SJSA1 (cell line): Measurements from ENCODE around the gene SPRTN. TPM values are rescaled to one million over a fixed set of nuclear protein-coding genes. Genes with fewer than 3 reads are reported as not detected.

Experiments
- DNase-seq, 2 experiments: peaks; one replicate each; pipeline ENCODE4 v3.0.0-alpha.2; 2015 to 2020; ENCODE audit warnings: low spot score in 2 of 2, low read depth in 1 of 2
- H3K27ac ChIP-seq: fragments of 250-450 bp; sonication (Bioruptor Pico); 2 replicates; pipeline ENCODE4 v1.5.1; 2020; ENCODE audit warnings: mild to moderate bottlenecking, moderate library complexity
- H3K27me3 ChIP-seq: fragments of 250-450 bp; sonication (Bioruptor Pico); replicated peaks from 2 replicates; pipeline ENCODE4 v1.5.1; 2020; ENCODE audit warnings: mild to moderate bottlenecking, moderate library complexity
- H3K36me3 ChIP-seq: fragments of 250-450 bp; sonication (Bioruptor Pico); 2 replicates; pipeline ENCODE4 v1.5.1; 2020; ENCODE audit warnings: mild to moderate bottlenecking
- H3K4me1 ChIP-seq: fragments of 250-450 bp; sonication (Bioruptor Pico); replicated peaks from 2 replicates; pipeline ENCODE4 v1.6.1; 2021; ENCODE audit warnings: mild to moderate bottlenecking
- H3K4me3 ChIP-seq: fragments of 250-450 bp; sonication (Bioruptor Pico); 2 replicates; pipeline ENCODE4 v1.5.1; 2020; ENCODE audit warnings: mild to moderate bottlenecking
- H3K9me3 ChIP-seq: fragments of 250-450 bp; sonication (Bioruptor Pico); replicated peaks from 2 replicates; pipeline ENCODE4 v1.5.1; 2020; ENCODE audit warnings: mild to moderate bottlenecking
- total RNA-seq: library from RNA; depleted of rRNA; stranded (reverse); fragments of >200 nt; shearing (Covaris generic); gene quantifications from 2 replicates; pipeline ENCODE4 v1.2.3, GENCODE V29; 2014; rRNA removed

SPRTN gene
- 27.4 and 30.4 TPM in 2 replicates for total RNA-seq

GRCh38 chr1:231338270-231339128, at the start of gene SPRTN:
Gene SPRTN (plus strand): TSS chr1:231338293. CDS start chr1:231338384, 91 bp downstream.
- H3K36me3 ChIP-seq, result peaks cover 58% of the 10 kb centered on the region
- peak within 1 kb of the TSS; percentile 94 for H3K27ac ChIP-seq
- peak in 1 of 2 experiments; percentile 47 for DNase-seq
- peaks cover 36% of the 10 kb centered on the region for H3K4me1 ChIP-seq
- no peaks in the 10 kb centered on the region for H3K9me3 ChIP-seq
- peak within 1 kb of the TSS; percentile 65 for H3K4me3 ChIP-seq
- H3K27me3 ChIP-seq, result no peaks in the 10 kb centered on the region

DNA sequence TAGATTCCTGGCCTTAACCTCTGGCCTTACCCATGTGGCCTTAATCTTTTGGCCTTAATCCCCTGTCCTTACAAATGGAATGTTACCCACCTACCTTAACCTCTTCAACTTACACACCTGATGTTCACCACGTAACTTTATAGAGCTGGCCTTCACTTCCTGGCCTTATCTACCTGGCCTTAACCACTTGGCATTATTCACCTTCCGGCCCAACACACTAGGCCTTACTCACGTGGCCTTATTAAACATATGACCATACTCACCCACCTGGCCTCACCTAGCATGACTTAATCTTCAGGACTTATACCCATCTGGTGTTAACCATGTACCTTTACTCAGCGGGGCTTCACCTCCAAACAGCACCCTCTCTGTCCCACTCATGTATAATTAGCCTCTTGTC, 42.2 kb upstream of the SPRTN start:
- H3K9me3 ChIP-seq, result no peaks in the 10 kb centered on the region
- no peak overlapping the region for H3K27ac ChIP-seq
- H3K4me1 ChIP-seq, result no peaks in the 10 kb centered on the region
- H3K36me3 ChIP-seq, result no peaks in the 10 kb centered on the region
- DNase-seq, result no peak
- H3K27me3 ChIP-seq, result no peaks in the 10 kb centered on the region
- no peak overlapping the region for H3K4me3 ChIP-seq

DNA sequence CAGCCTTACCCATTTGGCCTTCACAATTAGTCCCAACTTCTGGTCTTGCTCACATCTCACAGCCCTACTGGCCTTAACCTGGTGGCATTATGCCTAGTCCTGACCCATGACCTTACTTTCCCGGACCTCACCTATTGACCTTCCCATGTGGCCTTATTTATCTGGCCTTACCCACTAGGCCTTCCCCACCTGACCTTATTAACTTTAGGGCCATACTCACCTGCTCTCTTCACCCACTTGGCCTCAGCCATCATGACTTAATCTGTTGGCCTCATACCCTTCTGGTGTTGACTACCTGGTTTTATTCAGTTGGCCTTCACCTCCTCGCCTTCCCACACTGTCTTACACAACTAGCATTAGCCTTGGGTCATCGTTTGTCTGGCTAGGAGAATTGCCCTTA, 36.1 kb upstream of the SPRTN start:
- DNase-seq, result no peak
- H3K36me3 ChIP-seq, result no peaks in the 10 kb centered on the region
- H3K4me1 ChIP-seq, result no peaks in the 10 kb centered on the region
- no peak overlapping the region for H3K27ac ChIP-seq
- no peak overlapping the region for H3K4me3 ChIP-seq
- no peaks in the 10 kb centered on the region for H3K27me3 ChIP-seq
- H3K9me3 ChIP-seq, result no peaks in the 10 kb centered on the region

DNA sequence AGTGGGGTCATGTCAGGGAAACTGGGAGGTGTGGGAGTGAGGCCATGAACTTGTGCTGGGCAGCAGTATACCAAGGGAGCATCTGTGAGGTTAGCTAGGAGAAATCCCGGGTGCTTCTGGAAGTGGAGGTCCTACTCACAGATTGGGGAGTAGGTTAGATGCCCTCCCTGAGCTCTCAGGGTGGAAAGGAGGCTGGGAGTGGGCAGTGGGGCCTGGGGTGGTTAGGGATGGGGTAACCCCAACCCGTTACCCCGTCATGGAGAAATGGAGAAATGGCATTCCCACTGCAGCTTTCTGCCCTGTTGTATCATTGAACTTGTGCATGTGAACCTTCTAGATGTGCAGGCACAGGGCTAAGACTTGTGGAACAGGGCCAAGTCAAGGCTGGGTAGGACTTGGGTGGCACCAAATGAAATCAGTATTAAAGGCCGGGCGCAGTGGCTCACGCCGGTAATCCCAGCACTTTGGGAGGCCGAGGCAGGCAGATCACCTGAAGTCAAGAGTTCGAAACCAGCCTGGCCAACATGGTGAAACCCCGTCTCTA, 27.6 kb upstream of the SPRTN start:
- Histone ChIP-seq H3K36me3 (no peaks in the 10 kb centered on the region), H3K27me3 (no peaks in the 10 kb centered on the region), H3K9me3 (no peaks in the 10 kb centered on the region), H3K4me3 (no peak overlapping the region), H3K27ac (no peak overlapping the region), H3K4me1 (no peaks in the 10 kb centered on the region)
- DNase-seq, result no peak

DNA sequence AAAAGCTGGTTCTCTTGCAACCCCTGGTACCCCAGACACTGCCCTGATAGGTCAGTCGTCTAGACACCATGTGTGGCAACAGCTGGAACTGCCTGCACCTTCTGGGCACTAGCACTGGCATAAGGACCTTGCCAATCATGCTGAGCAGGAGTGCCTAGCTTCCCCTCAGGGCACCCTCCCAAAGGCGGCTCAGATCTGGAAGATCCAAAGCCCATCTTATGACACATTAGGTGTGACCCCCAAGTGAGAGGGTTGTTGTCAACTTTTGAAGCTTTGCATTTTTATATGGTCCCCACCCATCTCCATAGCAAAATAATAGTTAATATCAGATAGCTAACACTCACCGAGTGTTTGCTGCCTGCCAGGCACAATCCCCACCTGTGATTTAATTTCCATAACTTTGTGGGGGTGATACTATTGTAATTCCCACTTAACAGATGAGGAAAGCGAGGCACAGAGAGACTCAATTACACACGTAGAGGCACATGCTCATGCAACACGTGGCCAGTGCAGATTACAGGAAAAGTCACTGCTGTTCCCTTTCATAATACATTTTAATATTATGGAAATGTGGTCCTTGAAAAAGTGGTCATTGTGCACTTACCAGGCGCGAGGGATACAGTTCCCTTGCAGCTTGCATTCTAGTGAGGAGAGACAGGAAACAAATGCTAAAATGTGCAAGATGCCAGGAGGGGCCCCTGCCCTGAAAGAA, 26.2 kb upstream of the SPRTN start:
- DNase-seq, result no peak
- no peak overlapping the region for H3K27ac ChIP-seq
- no peaks in the 10 kb centered on the region for H3K9me3 ChIP-seq
- no peak overlapping the region for H3K4me3 ChIP-seq
- H3K4me1 ChIP-seq, result no peaks in the 10 kb centered on the region
- H3K36me3 ChIP-seq, result no peaks in the 10 kb centered on the region
- no peaks in the 10 kb centered on the region for H3K27me3 ChIP-seq

GRCh38 chr1:231312432-231312788, 25.7 kb upstream of the SPRTN start:
- no peaks in the 10 kb centered on the region for H3K27me3 ChIP-seq
- H3K9me3 ChIP-seq, result no peaks in the 10 kb centered on the region
- H3K4me1 ChIP-seq, result no peaks in the 10 kb centered on the region
- no peak overlapping the region for H3K27ac ChIP-seq
- H3K36me3 ChIP-seq, result no peaks in the 10 kb centered on the region
- H3K4me3 ChIP-seq, result no peak overlapping the region
- peak in 1 of 2 experiments; percentile 28 for DNase-seq

DNA sequence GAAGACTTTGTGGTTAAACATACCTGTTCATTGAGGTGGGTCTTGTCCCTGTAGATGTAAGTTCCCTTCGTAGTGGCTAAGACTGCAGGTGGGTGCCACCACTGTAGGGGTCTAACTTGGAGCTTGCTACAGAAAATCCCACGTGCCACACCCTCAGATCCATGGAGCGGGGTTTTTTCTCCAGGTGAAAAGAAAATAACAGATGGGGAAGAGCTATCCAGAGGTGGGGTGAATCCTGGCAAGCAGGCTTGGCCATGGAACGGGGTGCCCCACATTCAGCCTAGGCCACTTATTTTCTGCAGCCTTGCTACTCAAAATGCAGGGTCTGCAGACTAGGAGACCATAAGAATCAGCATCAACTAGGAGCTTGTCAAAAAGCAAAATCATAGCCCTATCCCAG, 24.4 kb upstream of the SPRTN start:
- no peak overlapping the region for H3K27ac ChIP-seq
- H3K9me3 ChIP-seq, result no peaks in the 10 kb centered on the region
- H3K4me3 ChIP-seq, result no peak overlapping the region
- no peak for DNase-seq
- no peaks in the 10 kb centered on the region for H3K27me3 ChIP-seq
- H3K4me1 ChIP-seq, result no peaks in the 10 kb centered on the region
- H3K36me3 ChIP-seq, result no peaks in the 10 kb centered on the region

GRCh38 chr1:231315887-231316286, 22.2 kb upstream of the SPRTN start:
- Histone ChIP-seq H3K9me3 (no peaks in the 10 kb centered on the region; the same call in 1 of the 2 replicates), H3K36me3 (no peaks in the 10 kb centered on the region), H3K4me1 (no peaks in the 10 kb centered on the region), H3K27me3 (no peaks in the 10 kb centered on the region), H3K27ac (no peak overlapping the region), H3K4me3 (no peak overlapping the region)
- DNase-seq, result peak; percentile 38 to 56

DNA sequence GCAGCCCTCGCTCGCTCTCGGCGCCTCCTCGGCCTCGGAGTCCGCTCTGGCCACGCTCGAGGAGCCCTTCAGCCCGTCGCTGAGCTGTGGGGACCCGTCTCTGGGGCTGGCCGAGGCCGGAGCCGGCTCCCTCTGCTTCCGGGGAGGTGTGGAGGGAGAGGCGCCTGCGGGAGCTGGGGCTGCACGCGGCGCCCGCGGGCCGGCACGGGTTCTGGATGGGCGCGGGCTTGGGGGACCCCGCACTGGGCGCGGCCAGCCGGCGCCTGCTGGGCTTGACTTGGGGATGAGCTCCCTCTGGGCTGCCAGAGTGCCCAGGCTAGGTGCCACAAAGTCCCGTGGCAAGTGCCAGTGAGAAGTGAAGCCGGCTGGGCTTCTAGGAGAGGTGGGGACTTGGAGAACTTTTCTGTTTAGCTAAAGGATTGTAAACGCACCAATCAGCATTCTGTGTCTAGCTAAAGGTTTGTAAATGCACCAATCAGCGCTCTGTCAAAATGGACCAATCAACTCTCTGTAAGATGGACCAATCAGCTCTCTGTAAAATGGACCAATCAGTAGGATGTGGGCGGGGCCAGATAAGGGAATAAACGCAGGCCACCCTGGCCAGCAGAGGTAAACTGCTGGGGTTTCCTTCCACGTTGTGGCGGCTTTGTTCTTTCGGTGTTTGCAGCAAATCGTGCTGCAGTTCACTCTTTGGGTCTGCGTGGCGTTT, 20.6 kb upstream of the SPRTN start:
- no peaks in the 10 kb centered on the region; the same call in 1 of the 2 replicates for H3K9me3 ChIP-seq
- DNase-seq, result peak in 1 of 2 experiments; percentile 35
- no peak overlapping the region for H3K4me3 ChIP-seq
- no peaks in the 10 kb centered on the region for H3K4me1 ChIP-seq
- no peak overlapping the region for H3K27ac ChIP-seq
- no peaks in the 10 kb centered on the region for H3K36me3 ChIP-seq
- H3K27me3 ChIP-seq, result no peaks in the 10 kb centered on the region

DNA sequence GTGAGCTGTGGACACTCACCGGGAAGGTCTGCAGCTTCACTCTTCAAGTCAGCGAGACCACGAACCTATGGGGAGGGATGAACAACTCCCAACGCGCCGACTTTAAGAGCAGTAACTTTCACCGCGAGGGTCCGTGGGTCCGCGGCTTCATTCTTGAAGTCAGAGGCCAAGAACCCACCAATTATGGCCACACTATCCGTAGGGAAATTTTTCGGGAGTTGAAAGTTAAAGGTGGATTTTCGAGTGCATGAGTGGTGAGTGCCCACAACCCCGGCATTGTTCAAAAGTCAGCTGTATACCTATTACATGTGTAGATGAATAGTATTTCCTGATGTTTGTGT, 20.1 kb upstream of the SPRTN start:
- DNase-seq, result peak in 1 of 2 experiments; percentile 18
- Histone ChIP-seq H3K9me3 (no peaks in the 10 kb centered on the region; the same call in 1 of the 2 replicates), H3K36me3 (no peaks in the 10 kb centered on the region), H3K27ac (no peak overlapping the region), H3K27me3 (no peaks in the 10 kb centered on the region), H3K4me1 (no peaks in the 10 kb centered on the region), H3K4me3 (no peak overlapping the region)

DNA sequence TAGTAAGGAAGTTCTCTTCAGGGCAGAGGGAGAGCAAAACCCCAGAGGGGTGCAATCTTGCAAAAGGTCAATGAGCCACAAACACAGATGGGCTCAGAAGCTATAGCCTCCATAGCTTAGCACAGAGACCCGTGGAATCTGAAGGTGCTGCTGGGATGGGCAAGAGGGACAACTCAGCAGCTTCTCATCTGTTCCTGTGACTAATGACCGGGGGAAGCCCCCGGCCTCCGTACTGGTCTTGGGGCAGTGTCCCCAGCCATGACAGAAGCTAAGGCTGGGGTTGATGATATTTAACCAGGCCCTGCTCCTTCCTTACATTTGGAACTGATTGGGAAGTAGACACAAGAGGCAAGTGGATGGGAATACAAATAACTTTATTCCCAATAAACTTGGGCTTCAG, 19.5 kb upstream of the SPRTN start:
- Histone ChIP-seq H3K4me3 (no peak overlapping the region), H3K27me3 (no peaks in the 10 kb centered on the region), H3K4me1 (no peaks in the 10 kb centered on the region), H3K9me3 (no peaks in the 10 kb centered on the region; the same call in 1 of the 2 replicates), H3K27ac (no peak overlapping the region), H3K36me3 (no peaks in the 10 kb centered on the region)
- DNase-seq, result peak in 1 of 2 experiments; percentile 20

- Histone ChIP-seq H3K4me1 (no peaks in the 10 kb centered on the region), H3K4me3 (no peak overlapping the region), H3K27me3 (no peaks in the 10 kb centered on the region), H3K36me3 (no peaks in the 10 kb centered on the region), H3K9me3 (no peaks in the 10 kb centered on the region; the same call in 1 of the 2 replicates), H3K27ac (no peak overlapping the region)
- no peak for DNase-seq
Measured at GRCh38 chr1:231319080-231319479, 19.0 kb upstream of the SPRTN start.

- peak in 1 of 2 experiments; percentile 8 for DNase-seq
Measured at GRCh38 chr1:231322880-231323530, 15.1 kb upstream of the SPRTN start.

More at GRCh38 chr1:231322880-231323530, 15.1 kb upstream of the SPRTN start:
- Histone ChIP-seq H3K27ac (no peak overlapping the region), H3K4me1 (no peaks in the 10 kb centered on the region), H3K9me3 (no peaks in the 10 kb centered on the region; the same call in 1 of the 2 replicates), H3K27me3 (no peaks in the 10 kb centered on the region; the same call in 1 of the 2 replicates), H3K36me3 (no peaks in the 10 kb centered on the region), H3K4me3 (no peak overlapping the region)
